ENCODE measurements around the gene ANKRD31.
"Not testable (repeated sequence)": the region's sequence is repeated elsewhere in the genome, so short reads cannot be mapped to it uniquely, and the experiment has no call there.

The ANKRD31 gene

GRCh38 chr5:75225506-75225905 is 11.2 kb downstream of the ANKRD31 start:
- no peak for DNase-seq (ENCODE audit: low read depth, low spot score)

- DNase-seq (ENCODE audit: low read depth, low spot score): not testable (repeated sequence)
Observed at GRCh38 chr5:75220787-75221186, 15.9 kb downstream of the ANKRD31 start.

GRCh38 chr5:75214928-75215327 is 21.8 kb downstream of the ANKRD31 start:
- no peak for DNase-seq (ENCODE audit: low read depth, low spot score)

GRCh38 chr5:75214409-75214808 is 22.3 kb downstream of the ANKRD31 start:
- DNase-seq (ENCODE audit: low read depth, low spot score): no peak

GRCh38 chr5:75203604-75204003 is 33.1 kb downstream of the ANKRD31 start:
- DNase-seq (ENCODE audit: low read depth, low spot score): no peak

GRCh38 chr5:75202935-75203334 is 33.7 kb downstream of the ANKRD31 start:
- DNase-seq (ENCODE audit: low read depth, low spot score): no peak

GRCh38 chr5:75200776-75201175 is 35.9 kb downstream of the ANKRD31 start:
- DNase-seq (ENCODE audit: low read depth, low spot score): no peak

- DNase-seq (ENCODE audit: low read depth, low spot score): no peak
Observed at GRCh38 chr5:75199946-75200345, 36.7 kb downstream of the ANKRD31 start.

GRCh38 chr5:75199071-75199470 is 37.6 kb downstream of the ANKRD31 start:
- DNase-seq (ENCODE audit: low read depth, low spot score): no peak

- DNase-seq (ENCODE audit: low read depth, low spot score): no peak
Observed at GRCh38 chr5:75197745-75198144, 38.9 kb downstream of the ANKRD31 start.

GRCh38 chr5:75192804-75193203 is 43.9 kb downstream of the ANKRD31 start:
- no peak for DNase-seq (ENCODE audit: low read depth, low spot score)

- no peak for DNase-seq (ENCODE audit: low read depth, low spot score)
Observed at GRCh38 chr5:75192264-75192663, 44.4 kb downstream of the ANKRD31 start.

GRCh38 chr5:75190227-75190626 is 46.5 kb downstream of the ANKRD31 start:
- no peak for DNase-seq (ENCODE audit: low read depth, low spot score)

GRCh38 chr5:75189353-75189752 is 47.3 kb downstream of the ANKRD31 start:
- no peak for DNase-seq (ENCODE audit: low read depth, low spot score)

- no peak for DNase-seq (ENCODE audit: low read depth, low spot score)
Observed at GRCh38 chr5:75185763-75186162, 50.9 kb downstream of the ANKRD31 start.

- not testable (repeated sequence) for DNase-seq (ENCODE audit: low read depth, low spot score)
Observed at GRCh38 chr5:75176009-75176408, 60.7 kb downstream of the ANKRD31 start.

- DNase-seq (ENCODE audit: low read depth, low spot score): not testable (repeated sequence)
Observed at GRCh38 chr5:75174872-75175271, 61.8 kb downstream of the ANKRD31 start.

GRCh38 chr5:75169516-75169915 is 67.2 kb downstream of the ANKRD31 start:
- DNase-seq (ENCODE audit: low read depth, low spot score): no peak

- DNase-seq (ENCODE audit: low read depth, low spot score): no peak
Observed at GRCh38 chr5:75168026-75168735, 68.5 kb downstream of the ANKRD31 start.

GRCh38 chr5:75167345-75167744 is 69.3 kb downstream of the ANKRD31 start:
- no peak for DNase-seq (ENCODE audit: low read depth, low spot score)

GRCh38 chr5:75161508-75161907 is 75.2 kb downstream of the ANKRD31 start:
- not testable (repeated sequence) for DNase-seq (ENCODE audit: low read depth, low spot score)

GRCh38 chr5:75156585-75156984 is 80.1 kb downstream of the ANKRD31 start:
- DNase-seq (ENCODE audit: low read depth, low spot score): peak; percentile 7

GRCh38 chr5:75152860-75153259 is 83.8 kb downstream of the ANKRD31 start:
- no peak for DNase-seq (ENCODE audit: low read depth, low spot score)

GRCh38 chr5:75148051-75148450 is 88.6 kb downstream of the ANKRD31 start:
- no peak for DNase-seq (ENCODE audit: low read depth, low spot score)
